ENCODE measurements around the gene TPX2.
"Not testable (repeated sequence)": the region's sequence is repeated elsewhere in the genome, so short reads cannot be mapped to it uniquely, and the experiment has no call there.

The TPX2 gene

DNA sequence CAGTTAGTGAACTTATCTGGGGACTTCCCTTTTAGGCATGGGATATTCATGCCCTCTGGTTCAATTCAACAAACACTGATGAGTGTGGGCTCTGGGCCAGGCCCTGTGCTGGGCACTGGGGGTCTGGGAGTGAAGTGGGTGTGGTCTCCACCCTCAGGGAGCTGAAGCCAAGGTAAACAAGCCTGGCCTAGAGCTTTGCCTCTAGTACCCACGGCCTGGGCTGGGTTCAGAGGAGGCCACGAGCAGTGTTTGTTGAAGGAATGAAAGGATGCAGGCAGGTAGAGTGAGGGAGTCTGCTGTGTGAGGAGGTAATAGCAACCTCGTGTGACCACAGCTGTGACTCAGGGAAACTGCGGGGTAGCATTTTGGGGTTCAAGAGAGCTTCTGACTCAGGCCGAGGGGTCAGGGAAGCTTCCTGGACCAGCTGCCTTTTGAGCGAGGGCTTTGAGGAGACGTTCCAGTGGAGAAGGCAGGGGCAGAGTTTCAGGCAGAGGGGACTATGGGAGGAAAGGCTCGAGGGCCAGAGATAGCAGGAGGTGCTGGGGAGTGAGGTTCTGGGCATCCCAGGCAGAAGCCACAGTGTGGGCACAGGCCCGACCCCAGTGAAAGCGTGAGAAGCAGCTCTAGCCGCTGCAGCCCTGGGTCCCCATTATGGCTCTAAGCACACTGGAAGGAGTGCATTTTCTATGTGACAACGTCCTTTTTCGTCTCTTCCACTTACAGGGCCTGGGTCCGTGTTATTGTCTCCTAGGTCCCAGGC lies 85.6 kb downstream of the TPX2 start:
- no peak for TF ChIP-seq Cebpa-rat (IDR thresholded peaks at IDR 0.05)
- Histone ChIP-seq H3K9me3 (replicated peaks in 1 of 11) (no peaks in the 10 kb centered on the region), H3K27ac (no peak overlapping the region), H3K27me3 (peaks cover 0 to 16% (median 0%) of the 10 kb centered on the region in 11 experiments; a peak in 2 of 22 replicates), H4K20me1 (peaks cover 0 to 33% (median 0%) of the 10 kb centered on the region in 11 experiments; a peak in 2 of 22 replicates), H3K36me3 (no peaks in the 10 kb centered on the region), H3K4me2 (peak overlapping the region; percentile 58 to 90 (median 75); a peak in 14 of 22 replicates), H3K4me3 (no peak overlapping the region), H3K4me1 (peaks cover 19 to 37% (median 30%) of the 10 kb centered on the region in 10 experiments), H3K9ac (peak overlapping the region in 3 of 11 experiments; percentile 12 to 58 (median 39); a peak in 5 of 22 replicates)

DNA sequence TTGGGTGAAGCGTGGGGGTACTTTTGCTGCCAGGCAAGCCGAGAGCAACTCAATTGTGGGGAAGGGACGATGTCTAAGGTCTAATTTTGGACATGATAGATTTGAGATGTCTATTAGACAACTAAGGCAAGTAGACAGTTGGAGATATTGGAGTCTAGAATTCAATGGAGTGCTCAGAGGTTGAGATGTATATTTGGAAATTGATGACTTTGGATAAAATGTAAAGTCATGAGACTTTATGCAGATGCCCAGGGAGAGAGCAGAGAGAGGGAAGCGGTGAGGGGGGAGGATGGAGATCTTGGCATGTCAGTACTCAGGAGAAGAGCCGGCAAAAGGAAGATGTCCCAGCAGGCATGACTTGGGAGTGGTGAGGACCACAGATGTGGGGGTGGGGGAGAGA lies 87.0 kb downstream of the TPX2 start:
- H4K20me1 ChIP-seq: peaks cover 0 to 42% (median 0%) of the 10 kb centered on the region in 11 experiments; a peak in 3 of 22 replicates

DNA sequence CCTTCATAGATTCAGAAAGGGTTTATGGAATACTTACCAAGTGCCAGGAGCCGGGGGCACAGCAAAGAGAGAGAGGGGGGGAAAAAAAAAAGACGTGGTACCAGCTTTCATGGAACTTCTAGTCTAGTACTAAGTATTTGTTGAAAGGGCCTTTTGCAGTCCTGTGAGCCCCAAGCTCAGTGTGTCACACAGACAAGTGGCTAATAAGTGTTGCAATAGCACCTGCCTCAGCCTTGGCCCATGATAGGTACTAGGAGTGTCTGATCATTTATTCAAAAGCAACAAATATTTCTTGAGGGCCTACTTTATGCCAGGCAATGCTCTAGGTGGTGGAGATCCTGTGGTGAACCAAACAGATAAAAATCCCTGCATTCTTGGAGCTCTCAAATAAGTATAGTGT lies 88.0 kb downstream of the TPX2 start:
- no peak overlapping the region for H3K9ac ChIP-seq
- no peak overlapping the region for H3K4me3 ChIP-seq
- peaks cover 0 to 42% (median 0%) of the 10 kb centered on the region in 11 experiments; a peak in 3 of 22 replicates for H4K20me1 ChIP-seq
- H3K36me3 ChIP-seq: no peaks in the 10 kb centered on the region
- no peak overlapping the region for H3K4me2 ChIP-seq
- H3K4me1 ChIP-seq: peaks cover 28 to 47% (median 39%) of the 10 kb centered on the region in 10 experiments
- H3K9me3 ChIP-seq (replicated peaks in 1 of 11): no peaks in the 10 kb centered on the region
- no peak for TF ChIP-seq Cebpa-rat (IDR thresholded peaks at IDR 0.05)
- peaks cover 0 to 20% (median 0%) of the 10 kb centered on the region in 11 experiments; a peak in 2 of 22 replicates for H3K27me3 ChIP-seq
- H3K27ac ChIP-seq: no peak overlapping the region

More for the DNA sequence above, 87.0 kb downstream of the TPX2 start:
- Histone ChIP-seq H3K27me3 (peaks cover 0 to 16% (median 0%) of the 10 kb centered on the region in 11 experiments; a peak in 2 of 22 replicates), H3K4me1 (peaks cover 28 to 47% (median 39%) of the 10 kb centered on the region in 10 experiments), H3K36me3 (no peaks in the 10 kb centered on the region), H3K9ac (no peak overlapping the region), H3K4me3 (no peak overlapping the region), H3K9me3 (replicated peaks in 1 of 11) (no peaks in the 10 kb centered on the region), H3K27ac (no peak overlapping the region), H3K4me2 (no peak overlapping the region)
- no peak for TF ChIP-seq Cebpa-rat (IDR thresholded peaks at IDR 0.05)

DNA sequence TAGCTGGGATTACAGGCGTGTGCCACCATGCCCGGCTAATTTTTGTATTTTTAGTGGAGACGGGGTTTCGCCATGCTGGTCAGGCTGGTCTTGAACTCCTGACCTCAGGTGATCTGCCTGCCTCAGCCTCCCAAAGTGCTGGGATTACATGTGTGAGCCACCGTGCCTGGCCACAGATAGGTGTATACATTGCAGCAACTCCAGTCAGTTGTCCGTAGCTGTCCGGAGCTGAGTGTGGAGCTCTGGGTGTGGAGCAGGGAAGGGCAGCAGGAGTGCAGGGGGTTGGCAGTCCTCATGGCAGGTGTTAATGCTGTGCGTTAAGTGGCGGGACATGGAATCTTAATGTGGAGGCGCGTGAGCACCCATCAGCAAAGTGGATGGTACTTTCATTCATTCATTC lies 88.9 kb downstream of the TPX2 start:
- H3K27ac ChIP-seq; H3K9ac ChIP-seq; H3K9me3 ChIP-seq (replicated peaks in 1 of 11); H3K36me3 ChIP-seq; H3K4me2 ChIP-seq; H3K4me3 ChIP-seq: not testable (repeated sequence)
- peaks cover 26 to 38% (median 33%) of the 10 kb centered on the region in 10 experiments for H3K4me1 ChIP-seq
- peaks cover 0 to 41% (median 0%) of the 10 kb centered on the region in 11 experiments; a peak in 4 of 22 replicates for H4K20me1 ChIP-seq
- peaks cover 0 to 24% (median 0%) of the 10 kb centered on the region in 11 experiments; a peak in 2 of 22 replicates for H3K27me3 ChIP-seq

DNA sequence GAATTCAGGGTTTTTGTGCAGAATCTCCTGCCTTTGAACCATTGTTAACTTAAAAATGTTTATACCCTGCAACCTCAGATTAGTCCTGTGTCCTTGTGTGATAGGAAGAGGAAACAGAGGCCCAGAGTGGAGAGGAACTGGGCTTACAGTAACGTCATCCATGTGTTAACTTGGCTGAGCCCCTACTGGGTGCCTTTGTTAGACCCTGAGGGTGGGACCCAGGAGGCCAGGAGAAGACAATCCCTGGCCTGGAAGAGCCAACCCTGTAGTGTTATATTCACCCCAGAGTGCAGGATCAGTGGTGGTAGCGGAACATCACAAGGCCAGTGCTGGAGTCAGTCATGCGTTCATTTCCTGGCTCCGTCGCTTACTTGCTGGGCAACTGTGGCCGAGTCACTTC lies 90.6 kb downstream of the TPX2 start:
- Histone ChIP-seq H3K9ac (0 out of 22 replicates have a peak overlapping the region, but pooled peaks of 1 of the 11 experiments have one; percentile 18), H3K4me2 (peak overlapping the region; percentile 32 to 70 (median 66)), H4K20me1 (peaks cover 0 to 49% (median 4%) of the 10 kb centered on the region in 11 experiments; a peak in 10 of 22 replicates)

DNA sequence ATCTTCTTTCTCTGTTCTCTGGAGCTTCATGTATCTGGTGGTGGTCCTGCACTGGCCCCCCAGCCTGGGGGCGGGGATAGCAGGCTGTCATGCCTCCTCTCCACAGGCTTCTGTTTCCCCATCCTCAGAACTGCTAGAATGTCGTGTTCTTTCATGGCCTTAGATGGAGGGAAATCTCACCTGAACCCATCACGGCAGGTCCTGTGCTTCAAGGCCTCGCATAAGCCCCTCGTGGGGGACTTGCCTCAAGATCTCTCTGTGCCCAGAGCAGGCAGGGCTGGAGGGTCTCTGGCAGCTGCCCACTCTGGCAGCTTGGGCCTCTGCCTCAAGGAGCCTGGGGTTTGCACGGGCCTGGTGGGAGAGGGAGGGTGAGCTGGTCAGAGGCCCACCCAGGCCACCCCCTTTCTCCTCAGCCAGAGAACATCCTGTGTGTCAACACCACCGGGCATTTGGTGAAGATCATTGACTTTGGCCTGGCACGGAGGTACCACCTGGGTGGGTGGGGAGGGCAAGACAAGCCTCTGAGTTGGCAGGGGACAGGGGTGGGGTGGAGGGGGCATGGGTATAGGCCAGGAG lies 91.4 kb downstream of the TPX2 start:
- peak overlapping the region; percentile 32 to 70 (median 66) for H3K4me2 ChIP-seq
- peak overlapping the region in 1 of 11 experiments; percentile 44; a peak in 1 of 22 replicates for H3K9ac ChIP-seq
- no peaks in the 10 kb centered on the region for H3K36me3 ChIP-seq
- peaks cover 20 to 43% (median 37%) of the 10 kb centered on the region in 10 experiments for H3K4me1 ChIP-seq
- no peaks in the 10 kb centered on the region for H3K9me3 ChIP-seq (replicated peaks in 1 of 11)
- peaks cover 0 to 49% (median 9%) of the 10 kb centered on the region in 11 experiments; a peak in 19 of 22 replicates for H4K20me1 ChIP-seq
- H3K27ac ChIP-seq: peak overlapping the region in 1 of 11 experiments; percentile 9; a peak in 1 of 22 replicates
- TF ChIP-seq Cebpa-rat (IDR thresholded peaks at IDR 0.05): no peak
- no peak overlapping the region for H3K4me3 ChIP-seq
- peaks cover 0 to 45% (median 0%) of the 10 kb centered on the region in 11 experiments; a peak in 9 of 22 replicates for H3K27me3 ChIP-seq

More for the DNA sequence above, 90.6 kb downstream of the TPX2 start:
- no peaks in the 10 kb centered on the region for H3K36me3 ChIP-seq
- H3K27me3 ChIP-seq: peaks cover 0 to 37% (median 0%) of the 10 kb centered on the region in 11 experiments; a peak in 7 of 22 replicates
- peak overlapping the region in 3 of 11 experiments; percentile 13 to 27 (median 27); a peak in 2 of 22 replicates for H3K27ac ChIP-seq
- H3K4me3 ChIP-seq: no peak overlapping the region
- H3K4me1 ChIP-seq: peaks cover 13 to 35% (median 30%) of the 10 kb centered on the region in 10 experiments
- TF ChIP-seq Cebpa-rat (IDR thresholded peaks at IDR 0.05): no peak
- H3K9me3 ChIP-seq (replicated peaks in 1 of 11): no peaks in the 10 kb centered on the region

DNA sequence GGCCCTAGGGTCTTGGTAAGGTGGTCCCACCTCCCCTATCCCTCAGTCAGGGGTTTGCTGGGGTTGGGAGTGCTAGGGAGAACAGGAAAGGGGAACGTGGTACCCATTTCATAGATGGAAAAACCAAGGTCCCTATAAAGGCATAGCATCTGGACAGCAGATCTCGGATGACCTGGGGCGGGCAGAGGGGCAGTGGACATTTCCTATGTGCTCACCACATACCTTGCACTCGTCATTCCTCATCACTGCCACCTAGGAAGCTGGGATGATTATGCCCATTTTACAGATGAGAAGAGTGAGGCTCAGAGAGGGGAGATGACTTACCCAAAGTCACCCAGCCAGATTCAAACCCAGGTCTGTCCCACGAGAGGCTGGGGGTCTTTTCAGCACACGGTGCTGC lies 92.1 kb downstream of the TPX2 start:
- Histone ChIP-seq H3K27ac (no peak overlapping the region), H3K4me3 (no peak overlapping the region), H3K4me1 (peaks cover 27 to 50% (median 44%) of the 10 kb centered on the region in 10 experiments), H4K20me1 (peaks cover 0 to 55% (median 16%) of the 10 kb centered on the region in 11 experiments; a peak in 19 of 22 replicates), H3K36me3 (no peaks in the 10 kb centered on the region), H3K9me3 (replicated peaks in 1 of 11) (no peaks in the 10 kb centered on the region), H3K27me3 (peaks cover 0 to 52% (median 0%) of the 10 kb centered on the region in 11 experiments; a peak in 9 of 22 replicates), H3K4me2 (no peak overlapping the region), H3K9ac (no peak overlapping the region)
- no peak for TF ChIP-seq Cebpa-rat (IDR thresholded peaks at IDR 0.05)

DNA sequence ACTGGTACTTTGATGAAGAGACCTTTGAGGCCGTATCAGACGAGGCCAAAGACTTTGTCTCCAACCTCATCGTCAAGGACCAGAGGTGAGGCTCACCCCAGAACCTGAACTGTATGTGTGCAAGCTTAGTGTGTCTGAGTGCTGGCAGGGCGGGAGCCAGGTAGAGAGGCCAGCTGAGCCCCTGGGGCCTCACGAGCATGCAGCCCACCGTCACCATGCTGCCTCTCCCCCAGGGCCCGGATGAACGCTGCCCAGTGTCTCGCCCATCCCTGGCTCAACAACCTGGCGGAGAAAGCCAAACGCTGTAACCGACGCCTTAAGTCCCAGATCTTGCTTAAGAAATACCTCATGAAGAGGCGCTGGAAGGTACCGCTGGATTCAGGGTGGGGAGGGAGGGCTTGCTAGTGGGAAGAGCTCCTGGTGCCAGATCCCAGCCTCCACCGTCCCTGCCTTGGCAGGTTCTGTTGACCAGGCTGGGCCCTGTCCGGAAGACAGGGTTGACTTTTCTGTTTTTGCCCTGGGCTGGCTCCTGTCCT lies 92.7 kb downstream of the TPX2 start:
- Histone ChIP-seq H3K9me3 (replicated peaks in 1 of 11) (no peaks in the 10 kb centered on the region), H3K4me2 (no peak overlapping the region), H4K20me1 (peaks cover 0 to 61% (median 19%) of the 10 kb centered on the region in 11 experiments; a peak in 19 of 22 replicates), H3K27ac (no peak overlapping the region), H3K4me1 (peaks cover 33 to 56% (median 50%) of the 10 kb centered on the region in 10 experiments), H3K36me3 (no peaks in the 10 kb centered on the region), H3K27me3 (peaks cover 0 to 55% (median 0%) of the 10 kb centered on the region in 11 experiments; a peak in 9 of 22 replicates), H3K9ac (no peak overlapping the region), H3K4me3 (no peak overlapping the region)
- TF ChIP-seq Cebpa-rat (IDR thresholded peaks at IDR 0.05): no peak
